SU-DHL-6 (cell line): ENCODE data around the gene DNAH14.

Source experiments
- CTCF ChIP-seq: fragments of 200-600 bp; sonication (generic); IDR thresholded peaks from one replicate; pipeline ENCODE4 v1.5.1; 2017; ENCODE audit warnings: antibody characterized with exemption, mild to moderate bottlenecking, low read length, moderate library complexity; ENCODE audit not compliant: insufficient read depth, poor library complexity, severe bottlenecking
- EZH2phosphoT487 ChIP-seq: fragments of 200-600 bp; sonication (generic), shearing (Covaris generic); conservative IDR thresholded peaks from 2 replicates; pipeline ENCODE4 v1.6.1; 2018; ENCODE audit warnings: mild to moderate bottlenecking, antibody characterized with exemption, low read length, moderate library complexity, mixed read lengths

GRCh38 chr1:225026701-225027100, 97.2 kb downstream of the DNAH14 start:
- no peak for TF ChIP-seq CTCF
- TF ChIP-seq EZH2phosphoT487, result no peak
